Motor neuron (in vitro differentiated cells): ENCODE results near the gene CAMKMT. TPM values are rescaled to one million over a fixed set of nuclear protein-coding genes. Genes with fewer than 3 reads are reported as not detected.

ENCODE experiments used
- ATAC-seq, 8 experiments: fragments of 200-7000 bp; cut with Tn5 transposase; replicated peaks in 6 of 8; 2 replicates each; pipeline ENCODE4 v1.8.0; 2021; ENCODE audit warnings: mild to moderate bottlenecking in 8 of 8, moderate library complexity in 8 of 8
- H3K27ac ChIP-seq, 2 donors: fragments of 250-450 bp; sonication (Bioruptor Pico); 2 replicates each; pipeline ENCODE4 v1.9.0; 2021; ENCODE audit warnings: antibody characterized with exemption in 2 of 2, mild to moderate bottlenecking in 2 of 2, moderate library complexity in 1 of 2
- H3K4me1 ChIP-seq, 2 donors: fragments of 250-450 bp; sonication (Bioruptor Pico); replicated peaks in 1 of 2; 2 replicates each; pipeline ENCODE4 v1.6.1; 2021; ENCODE audit warnings: antibody characterized with exemption in 2 of 2, mild to moderate bottlenecking in 2 of 2, moderate library complexity in 1 of 2
- H3K4me3 ChIP-seq, 5 donors: fragments of 250-450 bp; sonication (Bioruptor Pico); 2 replicates each; pipeline ENCODE4 v1.9.0; 2021; ENCODE audit warnings: antibody characterized with exemption in 5 of 5, mild to moderate bottlenecking in 5 of 5, moderate library complexity in 4 of 5
- WGBS, 10 experiments: fragments of 450-650 bp; shearing (Covaris generic); methylation state at CpG; one replicate each; pipeline ENCODE4 v1.0.0; 2022; 5-methylcytosine and 5-hydroxymethylcytosine counted together
- in situ Hi-C, 9 experiments: fragments of 400-800 bp; cut with MboI; loops; one replicate each; pipeline ENCODE4 v1.15.0; 2021; ENCODE audit warnings: low sequenced_read_pairs in 9 of 9, low pct_unique_long_range_greater_than_20kb in 2 of 9; ENCODE audit not compliant: unreplicated experiment in 9 of 9
- total RNA-seq, 8 experiments: library from RNA; unstranded; fragments of 300-600 nt; gene quantifications; 2 replicates each; pipeline versions ENCODE4 v1.2.3 to v1.2.4, GENCODE V29; 2022

Gene CAMKMT
- total RNA-seq, 8 experiments from 2014 or later, result 3.6 to 15.7 (median 6.1) TPM

DNA sequence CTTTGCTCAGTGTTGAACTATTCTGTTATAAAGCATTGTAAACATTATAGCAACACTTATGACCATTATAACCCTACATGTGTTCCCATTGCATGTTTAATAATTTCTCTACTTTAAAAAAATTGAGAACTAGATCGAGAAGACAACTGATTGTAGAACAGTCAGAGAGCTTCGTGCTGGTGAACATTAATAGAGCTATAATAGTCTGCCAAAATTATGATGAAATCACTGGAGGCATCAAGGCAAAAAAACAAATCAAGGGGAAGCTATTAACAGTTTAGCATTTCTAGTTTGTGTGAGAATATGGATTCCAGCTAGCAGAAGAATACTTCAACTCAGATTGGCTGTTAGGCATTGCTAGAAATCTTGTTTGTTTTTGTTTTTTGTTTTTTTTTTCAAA is 284.2 kb downstream of the CAMKMT start:
- in situ Hi-C loops, result no loop called here
- ATAC-seq, result no peak

DNA sequence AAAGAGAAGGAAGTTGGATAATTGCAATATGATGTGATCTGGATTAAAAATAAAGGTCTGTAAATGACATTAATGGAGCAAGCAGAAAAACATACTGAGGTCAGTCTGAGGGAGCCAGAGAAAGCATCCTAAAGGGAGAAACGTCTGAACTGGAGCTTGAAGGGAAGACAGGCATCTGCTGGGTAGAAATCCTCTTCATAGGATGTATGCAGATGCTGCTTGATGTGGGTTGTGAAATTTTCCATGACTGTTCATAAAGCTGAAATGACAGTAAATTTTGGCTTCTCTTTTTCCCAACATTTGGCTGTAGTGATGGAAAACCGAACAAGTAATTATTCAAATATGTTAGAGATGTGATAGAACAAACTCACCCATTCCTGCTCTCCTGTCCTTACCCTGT is 287.6 kb downstream of the CAMKMT start:
- Histone ChIP-seq H3K27ac (no peak overlapping the region), H3K4me3 (no peak overlapping the region), H3K4me1 (no peaks in the 10 kb centered on the region)
- in situ Hi-C loops, result no loop called here
- 13 to 80% (median 50%) methylated on average over 1 to 2 of the region's 2 CpGs; no CpG with 5 or more reads in 3 of the 10 experiments for WGBS, 10 experiments
- peak in 2 of 8 experiments; percentile 29 to 38 for ATAC-seq

More for the DNA sequence above, 284.2 kb downstream of the CAMKMT start:
- no peaks in the 10 kb centered on the region for H3K4me1 ChIP-seq
- no peak overlapping the region for H3K27ac ChIP-seq
- H3K4me3 ChIP-seq, result no peak overlapping the region
- 10 to 93% (median 80%) methylated on average over 2 of the region's 2 CpGs; no CpG with 5 or more reads in 1 of the 10 experiments for WGBS, 10 experiments

DNA sequence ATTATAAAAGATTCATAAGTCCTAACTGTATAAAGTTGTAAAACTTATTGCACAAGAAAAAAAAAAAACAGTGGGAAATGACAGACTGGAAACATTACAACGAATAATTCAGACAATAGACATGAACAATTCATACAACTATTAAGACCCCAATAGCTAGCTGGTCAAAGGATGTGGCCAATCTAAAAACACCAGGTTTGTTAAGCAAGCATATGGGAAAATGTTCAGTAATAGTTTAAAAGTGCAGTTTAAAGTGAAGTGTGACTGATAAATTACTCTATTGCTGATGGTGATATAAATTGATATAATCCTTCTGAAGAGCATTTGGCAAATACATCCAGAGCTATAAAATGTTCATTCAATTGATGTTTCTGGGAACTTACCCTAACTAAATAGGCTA is 289.0 kb downstream of the CAMKMT start:
- WGBS, 10 experiments, result 13 to 100% (median 87%) methylated on average over 1 of the region's 1 CpG; no CpG with 5 or more reads in 2 of the 10 experiments
- Histone ChIP-seq H3K4me1 (no peaks in the 10 kb centered on the region), H3K4me3 (no peak overlapping the region), H3K27ac (no peak overlapping the region)
- in situ Hi-C loops, result no loop called here
- ATAC-seq, result no peak

DNA sequence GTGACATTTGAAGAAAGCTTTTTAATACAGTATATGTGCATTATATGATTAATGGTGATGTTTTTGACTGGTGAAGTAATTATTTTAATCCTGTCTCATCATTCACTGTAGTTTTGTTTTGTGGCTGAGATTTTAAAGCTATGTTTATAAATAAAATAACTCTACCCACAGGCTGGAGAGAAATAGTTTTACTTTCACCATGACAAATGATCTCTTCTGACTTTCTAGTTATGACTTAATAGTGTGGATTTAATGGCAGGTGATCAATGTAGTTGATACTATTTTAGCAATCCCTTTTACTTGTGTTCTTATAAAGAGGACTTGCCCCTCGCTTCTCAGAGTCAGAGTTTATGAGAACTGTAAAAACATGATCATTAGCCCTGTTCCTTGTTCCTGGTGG is 290.2 kb downstream of the CAMKMT start:
- peaks cover 0 to 6% of the 10 kb centered on the region in 2 donors for H3K4me1 ChIP-seq
- no peak overlapping the region for H3K27ac ChIP-seq
- ATAC-seq, result peak in 1 of 8 experiments; percentile 68
- no peak overlapping the region for H3K4me3 ChIP-seq
- in situ Hi-C loops, result no loop called here
- WGBS, 10 experiments, result 100% methylated on average over 1 of the region's 1 CpG; no CpG with 5 or more reads in 5 of the 10 experiments

DNA sequence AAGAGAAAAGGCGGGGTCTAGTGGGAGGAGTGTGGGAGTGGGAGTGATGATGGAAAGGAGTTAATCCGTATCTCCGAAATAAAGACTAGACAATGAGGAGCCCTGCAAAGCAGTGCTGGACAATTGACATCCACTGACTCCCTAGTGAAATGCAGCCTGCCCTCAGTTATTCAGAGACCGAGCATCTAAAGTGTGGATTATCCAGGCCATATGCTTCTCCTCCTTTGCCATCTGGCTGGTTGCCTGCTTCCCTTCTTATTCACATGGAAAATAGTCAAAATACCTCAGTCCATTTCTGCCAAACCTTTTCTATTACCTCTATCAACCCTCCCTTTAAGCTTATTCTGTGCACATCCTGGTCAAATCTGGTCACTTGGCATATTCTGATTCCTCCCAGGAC is 291.0 kb downstream of the CAMKMT start:
- ATAC-seq, result peak in 1 of 8 experiments; percentile 82
- Histone ChIP-seq H3K4me1 (peaks cover 0 to 6% of the 10 kb centered on the region in 2 donors), H3K4me3 (no peak overlapping the region), H3K27ac (no peak overlapping the region)
- in situ Hi-C loops, result no loop called here
- WGBS, 10 experiments, result 53 to 88% (median 68%) methylated on average over 2 to 4 of the region's 4 CpGs; no CpG with 5 or more reads in 3 of the 10 experiments

DNA sequence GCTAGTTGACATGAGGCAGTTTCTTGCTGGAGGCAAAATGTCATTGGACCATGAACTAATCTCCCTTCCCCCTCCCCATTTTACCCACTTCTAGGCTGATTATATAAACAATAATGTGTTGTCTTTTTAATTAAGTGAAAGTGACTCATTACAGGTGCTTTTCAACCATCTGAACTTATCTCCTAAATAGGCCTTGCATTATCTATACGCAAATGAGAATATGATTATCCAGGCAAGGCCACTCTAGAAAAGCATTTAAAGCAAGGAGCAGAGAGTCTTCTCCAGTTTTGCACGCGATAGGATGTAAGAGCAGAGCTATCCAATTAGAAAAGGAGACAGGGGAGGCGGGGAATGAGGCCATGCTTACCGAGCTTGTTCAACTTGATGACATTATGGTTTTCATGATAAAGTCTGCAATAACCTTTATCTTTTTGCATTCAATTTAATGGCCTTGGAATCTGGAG is 293.7 kb downstream of the CAMKMT start:
- Histone ChIP-seq H3K4me1 (peaks cover 0 to 6% of the 10 kb centered on the region in 2 donors), H3K4me3 (no peak overlapping the region), H3K27ac (no peak overlapping the region)
- in situ Hi-C loops, result no loop called here
- WGBS, 10 experiments, result 50 to 93% (median 82%) methylated on average over 2 to 5 of the region's 5 CpGs; no CpG with 5 or more reads in 2 of the 10 experiments
- ATAC-seq, result no peak

DNA sequence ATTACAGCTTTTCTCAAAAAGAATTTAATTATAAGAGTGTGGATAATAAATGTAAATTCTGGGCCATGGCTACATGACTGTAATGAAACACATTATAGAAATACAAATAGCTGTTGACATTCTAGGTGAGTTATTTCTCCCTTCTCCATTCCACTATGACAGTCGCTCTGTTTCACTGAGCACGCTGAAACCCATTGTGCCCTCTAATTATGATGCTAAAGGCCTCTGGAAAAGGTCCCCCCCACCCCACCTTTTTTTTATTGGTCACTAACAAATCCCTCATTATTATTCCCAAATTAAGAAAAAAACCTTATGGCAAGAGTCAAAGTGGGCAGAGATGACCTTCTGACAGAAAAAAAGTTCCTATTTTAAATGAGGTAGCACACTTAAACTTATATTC is 294.7 kb downstream of the CAMKMT start:
- no peak overlapping the region for H3K27ac ChIP-seq
- WGBS, 10 experiments, result 13 to 100% (median 43%) methylated on average over 1 to 2 of the region's 2 CpGs; no CpG with 5 or more reads in 2 of the 10 experiments
- in situ Hi-C loops, result no loop called here
- ATAC-seq, result no peak
- peaks cover 0 to 6% of the 10 kb centered on the region in 2 donors for H3K4me1 ChIP-seq
- H3K4me3 ChIP-seq, result no peak overlapping the region

DNA sequence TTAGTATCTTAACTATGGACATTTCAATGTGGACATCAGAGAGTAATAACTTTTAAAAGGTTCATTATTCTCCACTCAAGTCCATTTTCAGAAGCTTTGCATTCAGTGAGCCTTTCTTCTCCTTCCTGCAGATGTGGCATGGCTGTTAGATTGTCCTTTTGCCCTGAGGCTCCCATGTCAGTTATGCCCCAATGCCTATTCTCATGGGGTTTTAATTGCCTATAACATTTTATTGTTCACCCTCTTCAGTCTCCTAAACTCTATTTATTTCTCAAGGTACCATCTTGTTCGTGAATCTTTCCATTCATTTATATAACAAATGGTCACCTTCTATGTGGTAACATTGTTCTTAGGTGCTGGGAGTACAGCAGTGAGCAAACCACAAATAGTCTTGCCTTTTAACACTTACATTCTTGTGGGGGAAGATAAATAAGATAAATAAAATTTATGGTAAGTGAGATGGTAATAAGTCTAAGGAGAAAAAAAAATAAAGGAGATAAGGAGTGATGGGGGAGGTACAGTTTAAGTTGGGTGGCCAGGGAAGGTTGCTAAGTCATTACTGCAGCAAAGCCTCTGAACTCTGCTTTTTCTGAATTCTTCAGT is 301.8 kb downstream of the CAMKMT start:
- in situ Hi-C loops, result no loop called here
- no peak for ATAC-seq
- WGBS, 10 experiments, result 10 to 73% (median 62%) methylated on average over 1 of the region's 1 CpG; no CpG with 5 or more reads in 3 of the 10 experiments
- Histone ChIP-seq H3K4me1 (no peaks in the 10 kb centered on the region), H3K27ac (no peak overlapping the region), H3K4me3 (no peak overlapping the region)

DNA sequence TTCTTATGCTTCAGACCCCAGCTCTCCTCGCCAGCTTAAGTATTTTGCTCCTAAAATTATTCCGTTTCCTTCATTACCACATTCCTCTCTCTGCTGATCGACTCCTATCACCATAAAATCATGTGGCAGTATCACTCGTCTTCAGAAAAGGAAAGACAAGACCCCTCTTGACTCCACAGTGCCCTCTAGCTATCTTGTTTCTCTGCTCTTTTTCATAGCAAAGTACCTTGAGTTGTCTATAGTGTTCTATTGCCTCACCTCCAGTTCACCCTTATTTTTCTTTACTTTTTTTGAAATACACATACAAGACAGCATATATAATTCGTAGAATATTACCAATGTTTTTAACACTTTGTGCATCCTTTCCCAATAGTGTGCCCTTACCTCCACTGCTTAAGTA is 306.6 kb downstream of the CAMKMT start:
- WGBS, 10 experiments, result 13 to 80% (median 62%) methylated on average over 3 to 5 of the region's 5 CpGs
- in situ Hi-C loops, result no loop called here
- no peak for ATAC-seq
- H3K27ac ChIP-seq, result no peak overlapping the region
- H3K4me3 ChIP-seq, result no peak overlapping the region
- no peaks in the 10 kb centered on the region for H3K4me1 ChIP-seq

DNA sequence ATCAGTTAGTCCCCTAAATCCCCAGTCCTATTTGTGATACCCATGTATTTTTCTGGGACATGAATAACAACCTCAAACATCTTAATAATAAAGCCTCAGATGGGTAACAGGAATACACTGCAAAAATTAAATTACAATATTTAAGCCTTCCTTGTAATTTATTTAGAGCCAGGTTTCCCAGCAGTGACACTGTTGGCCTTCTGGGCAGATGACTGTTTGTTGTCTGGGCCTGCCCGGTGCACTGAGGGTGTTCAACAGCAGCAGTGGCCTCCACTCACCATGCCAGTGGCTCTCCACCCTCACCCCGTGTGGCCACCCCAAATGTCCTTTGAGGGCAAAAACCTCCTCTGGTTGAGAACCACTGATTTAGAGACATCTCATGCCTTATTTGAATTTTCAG is 309.5 kb downstream of the CAMKMT start:
- 33 to 100% (median 77%) methylated on average over 1 to 2 of the region's 2 CpGs; no CpG with 5 or more reads in 2 of the 10 experiments for WGBS, 10 experiments
- peak in 1 of 8 experiments; percentile 73 for ATAC-seq
- no peak overlapping the region for H3K4me3 ChIP-seq
- H3K27ac ChIP-seq, result no peak overlapping the region
- in situ Hi-C loops, result no loop called here
- H3K4me1 ChIP-seq, result peaks cover 5 to 6% of the 10 kb centered on the region in 2 donors

DNA sequence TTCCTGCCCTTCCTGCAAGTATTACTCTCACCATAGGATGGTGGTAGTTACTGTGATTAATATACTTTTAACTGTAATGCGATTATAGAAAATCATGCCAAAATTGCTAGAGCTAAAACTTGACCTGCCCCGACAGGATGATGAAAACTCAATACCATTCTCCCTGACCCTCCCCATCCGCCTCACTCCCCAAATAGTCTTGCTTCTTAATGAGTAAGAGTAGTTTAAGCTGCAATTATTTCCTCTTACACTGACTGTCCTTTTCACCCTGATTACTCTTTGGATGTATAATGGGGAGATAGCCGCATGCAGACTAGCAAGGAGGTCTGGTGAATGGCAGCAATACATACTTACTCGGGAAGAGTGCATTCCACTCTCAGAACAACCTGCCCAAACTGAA is 310.2 kb downstream of the CAMKMT start:
- in situ Hi-C loops, result no loop called here
- 73 to 100% (median 78%) methylated on average over 1 to 4 of the region's 5 CpGs; no CpG with 5 or more reads in 3 of the 10 experiments for WGBS, 10 experiments
- no peak for ATAC-seq
- Histone ChIP-seq H3K4me3 (no peak overlapping the region), H3K4me1 (peaks cover 5 to 6% of the 10 kb centered on the region in 2 donors), H3K27ac (no peak overlapping the region)

DNA sequence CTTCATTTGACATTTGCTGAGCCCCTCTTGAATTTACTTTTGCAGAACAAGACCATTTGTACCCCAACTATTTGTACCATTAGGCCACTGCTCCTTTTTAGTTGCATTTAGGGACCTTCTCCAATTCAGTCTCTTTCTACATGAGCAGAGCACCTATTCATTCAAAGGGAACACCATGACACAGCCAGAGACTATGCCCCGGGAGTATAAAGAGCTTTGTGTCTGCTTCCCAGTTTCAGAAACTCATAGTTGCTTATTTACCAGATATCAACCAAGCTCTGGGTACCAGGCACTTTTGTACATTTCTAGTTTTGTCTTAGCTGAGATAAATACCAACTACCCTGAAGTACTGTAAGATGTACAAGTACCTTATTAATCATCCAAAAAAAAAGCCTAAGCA is 310.7 kb downstream of the CAMKMT start:
- WGBS, 10 experiments, result 63 to 100% (median 83%) methylated on average over 1 of the region's 1 CpG; no CpG with 5 or more reads in 5 of the 10 experiments
- no peak for ATAC-seq
- no peak overlapping the region for H3K27ac ChIP-seq
- in situ Hi-C loops, result no loop called here
- no peak overlapping the region for H3K4me3 ChIP-seq
- H3K4me1 ChIP-seq, result peaks cover 5 to 6% of the 10 kb centered on the region in 2 donors

DNA sequence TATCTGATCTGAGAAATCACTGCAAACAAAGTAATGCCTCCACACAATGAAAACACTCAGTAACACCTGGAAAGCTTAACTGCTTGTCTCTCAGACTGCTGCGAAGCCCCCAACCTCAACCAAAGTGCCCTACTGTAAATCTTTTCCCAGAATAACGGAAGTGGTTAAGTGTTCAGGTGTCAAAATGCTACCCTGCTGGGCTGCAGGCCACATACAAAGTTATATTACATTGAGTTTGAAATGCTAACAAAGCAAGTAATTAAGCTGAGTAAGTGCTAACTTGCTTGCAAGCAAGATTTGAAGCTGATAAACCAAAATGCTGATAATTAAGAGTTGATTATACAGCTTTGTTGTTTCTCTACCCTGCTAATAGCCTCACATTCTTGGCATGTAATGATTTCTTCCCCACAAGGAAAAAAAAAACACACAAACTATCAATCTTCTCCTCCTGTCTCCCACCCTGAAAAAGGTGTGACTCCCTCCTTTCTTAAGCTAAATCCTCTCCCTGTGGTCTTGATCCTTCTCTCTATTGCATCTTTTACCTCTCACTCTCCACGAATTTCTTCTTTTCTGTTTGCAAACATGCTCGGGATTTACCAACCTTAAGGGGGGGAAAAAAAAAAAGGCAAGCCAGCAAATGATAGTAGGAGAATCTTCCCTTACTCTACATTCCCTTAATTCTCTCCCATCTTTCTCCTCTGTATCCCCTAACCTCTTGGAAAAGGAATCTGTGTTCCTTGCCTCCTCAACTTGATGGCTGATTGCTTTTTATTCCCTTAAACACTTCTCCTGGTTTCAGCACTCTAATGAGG is 312.9 kb downstream of the CAMKMT start:
- H3K27ac ChIP-seq, result no peak overlapping the region
- H3K4me3 ChIP-seq, result no peak overlapping the region
- in situ Hi-C loops, result no loop called here
- H3K4me1 ChIP-seq, result peaks cover 5 to 6% of the 10 kb centered on the region in 2 donors
- 4 to 42% (median 25%) methylated on average over 2 to 4 of the region's 4 CpGs for WGBS, 10 experiments
- ATAC-seq, result no peak
